Keratinocyte (primary cell): ENCODE measurements around the gene MMAB.

Source experiments
- EZH2 ChIP-seq: IDR thresholded peaks from one replicate; pipeline ENCODE4 v1.6.1; 2012; ENCODE audit warnings: inconsistent platforms, mild to moderate bottlenecking, low read length, moderate library complexity
- TF ChIP-seq, protein P1 (sequence below), 3 experiments: IDR thresholded peaks in 1 of 3; conservative IDR thresholded peaks in 1 of 3; optimal IDR thresholded peaks in 1 of 3; 2 replicates in 2 of 3; 3 replicates in 1 of 3; pipeline versions ENCODE3 to v1.5.1; 2011; ENCODE audit warnings: low read length in 3 of 3, mild to moderate bottlenecking in 3 of 3, moderate library complexity in 2 of 3, control low read depth in 1 of 3, inconsistent platforms in 1 of 3; ENCODE audit not compliant: insufficient read depth in 2 of 3; ENCODE audit errors: extremely low read depth in 1 of 3

DNA sequence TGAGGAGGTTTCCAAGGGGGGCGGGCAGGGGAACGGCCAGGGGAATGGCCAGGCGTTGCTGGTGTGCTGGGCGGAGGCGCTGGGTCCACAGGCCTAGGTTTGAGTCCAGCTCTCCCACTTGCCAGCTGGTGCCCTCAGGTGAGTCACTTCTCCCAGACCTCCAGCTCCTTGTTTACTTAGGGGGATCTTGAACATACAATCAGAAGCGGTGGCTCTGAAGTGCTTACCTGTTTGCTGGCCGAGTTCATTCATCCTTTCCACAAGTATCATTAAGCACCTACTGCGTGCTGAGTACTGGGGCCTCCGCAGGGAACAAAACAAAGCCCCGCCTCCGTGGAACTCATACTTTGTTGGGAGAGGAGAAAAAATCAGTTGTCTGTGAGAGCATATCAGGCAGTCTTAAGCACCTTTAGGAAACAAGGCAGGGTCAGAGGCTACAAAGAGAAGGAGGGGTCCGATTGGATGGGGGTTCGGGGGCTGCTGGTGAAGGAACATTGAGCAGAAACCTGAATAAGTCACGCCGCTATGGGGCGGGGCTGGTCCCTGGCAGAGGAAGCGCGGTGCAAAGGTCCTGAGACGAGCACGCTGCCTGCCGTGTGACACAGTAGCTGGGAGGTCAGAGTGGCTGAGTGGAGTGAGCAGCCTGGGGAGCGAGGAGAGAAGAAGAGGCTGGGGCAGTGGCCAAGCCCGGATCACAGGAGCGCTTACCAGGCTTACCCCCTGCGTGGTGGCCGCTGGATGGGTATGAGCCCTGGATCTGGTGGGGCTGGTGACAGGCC, 15.3 kb upstream of the MMAB start:
- TF ChIP-seq, protein P1, sequence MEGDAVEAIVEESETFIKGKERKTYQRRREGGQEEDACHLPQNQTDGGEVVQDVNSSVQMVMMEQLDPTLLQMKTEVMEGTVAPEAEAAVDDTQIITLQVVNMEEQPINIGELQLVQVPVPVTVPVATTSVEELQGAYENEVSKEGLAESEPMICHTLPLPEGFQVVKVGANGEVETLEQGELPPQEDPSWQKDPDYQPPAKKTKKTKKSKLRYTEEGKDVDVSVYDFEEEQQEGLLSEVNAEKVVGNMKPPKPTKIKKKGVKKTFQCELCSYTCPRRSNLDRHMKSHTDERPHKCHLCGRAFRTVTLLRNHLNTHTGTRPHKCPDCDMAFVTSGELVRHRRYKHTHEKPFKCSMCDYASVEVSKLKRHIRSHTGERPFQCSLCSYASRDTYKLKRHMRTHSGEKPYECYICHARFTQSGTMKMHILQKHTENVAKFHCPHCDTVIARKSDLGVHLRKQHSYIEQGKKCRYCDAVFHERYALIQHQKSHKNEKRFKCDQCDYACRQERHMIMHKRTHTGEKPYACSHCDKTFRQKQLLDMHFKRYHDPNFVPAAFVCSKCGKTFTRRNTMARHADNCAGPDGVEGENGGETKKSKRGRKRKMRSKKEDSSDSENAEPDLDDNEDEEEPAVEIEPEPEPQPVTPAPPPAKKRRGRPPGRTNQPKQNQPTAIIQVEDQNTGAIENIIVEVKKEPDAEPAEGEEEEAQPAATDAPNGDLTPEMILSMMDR (optimal IDR thresholded peaks at IDR 0.05 in 1 of 3, IDR thresholded peaks at IDR 0.05 in 1 of 3, conservative IDR thresholded peaks at IDR 0.05 in 1 of 3; ENCODE audit: extremely low read depth in 1 of 3, insufficient read depth in 2 of 3, low read length in 3 of 3) = no peak
- TF ChIP-seq EZH2 = no peak
